ENCODE data around the gene FCHO2.

- TF ChIP-seq CTCF (IDR thresholded peaks at IDR 0.05) (no peak), REST (IDR thresholded peaks at IDR 0.05; ENCODE audit: insufficient read depth in 1 of 2, low read depth in 2 of 2, low read length in 1 of 2) (no peak), SIN3A (IDR thresholded peaks at IDR 0.05; ENCODE audit: borderline replicate concordance, insufficient read depth, low read depth, low read length) (no peak), TCF7L2 (IDR thresholded peaks at IDR 0.05; ENCODE audit: low read depth, low read length) (no peak)
Measured at GRCh38 chr5:73007051-73007450, 51.2 kb downstream of the FCHO2 start.

Data from Panc1 (cell line).